GM18951 (cell line): ENCODE results near the gene PEX7.
"Not testable (repeated sequence)": the region's sequence is repeated elsewhere in the genome, so short reads cannot be mapped to it uniquely, and the experiment has no call there.

ENCODE experiments used
- POLR2A ChIP-seq: IDR thresholded peaks from 4 replicates; pipeline ENCODE4 v1.6.1; 2011; ENCODE audit warnings: mild to moderate bottlenecking; ENCODE audit not compliant: insufficient read length, insufficient read depth; ENCODE audit errors: extremely low read depth
- in situ Hi-C: fragments of 300-500 bp; cut with MboI; formaldehyde crosslinking; loops from one replicate; pipeline ENCODE4 v1.12.0; 2022; ENCODE audit warnings: low sequenced_read_pairs, mixed read lengths, inconsistent platforms; ENCODE audit not compliant: unreplicated experiment

The PEX7 gene

DNA sequence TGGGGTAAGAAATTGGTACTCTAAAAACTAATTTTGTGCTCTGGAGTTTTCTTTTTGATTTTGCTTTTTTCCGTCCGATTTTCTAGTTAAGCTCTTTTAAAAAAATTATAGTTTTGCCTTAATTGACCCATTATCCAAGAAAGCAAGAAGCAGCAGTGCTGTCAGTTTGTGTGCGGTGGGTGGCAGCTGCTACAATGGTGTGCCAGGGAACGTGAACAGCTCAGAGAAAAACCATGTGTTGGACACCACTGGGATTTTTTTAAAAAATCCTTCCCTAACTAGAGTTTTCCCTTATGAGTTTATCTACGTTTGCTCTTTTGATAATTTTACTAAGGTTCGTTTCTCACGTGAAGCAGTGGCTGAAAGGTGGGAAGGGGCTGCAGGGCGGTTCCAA lies 38.1 kb upstream of the PEX7 start:
- in situ Hi-C loops, result no loop called here
- no peak for TF ChIP-seq POLR2A

GRCh38 chr6:136784910-136785746 lies 37.3 kb upstream of the PEX7 start:
- in situ Hi-C loops, result no loop called here
- TF ChIP-seq POLR2A, result peak; percentile 19

GRCh38 chr6:136786658-136787057 lies 35.7 kb upstream of the PEX7 start:
- in situ Hi-C loops, result no loop called here
- no peak for TF ChIP-seq POLR2A

GRCh38 chr6:136787726-136788068 lies 34.7 kb upstream of the PEX7 start:
- TF ChIP-seq POLR2A, result no peak
- in situ Hi-C loops, result no loop called here

DNA sequence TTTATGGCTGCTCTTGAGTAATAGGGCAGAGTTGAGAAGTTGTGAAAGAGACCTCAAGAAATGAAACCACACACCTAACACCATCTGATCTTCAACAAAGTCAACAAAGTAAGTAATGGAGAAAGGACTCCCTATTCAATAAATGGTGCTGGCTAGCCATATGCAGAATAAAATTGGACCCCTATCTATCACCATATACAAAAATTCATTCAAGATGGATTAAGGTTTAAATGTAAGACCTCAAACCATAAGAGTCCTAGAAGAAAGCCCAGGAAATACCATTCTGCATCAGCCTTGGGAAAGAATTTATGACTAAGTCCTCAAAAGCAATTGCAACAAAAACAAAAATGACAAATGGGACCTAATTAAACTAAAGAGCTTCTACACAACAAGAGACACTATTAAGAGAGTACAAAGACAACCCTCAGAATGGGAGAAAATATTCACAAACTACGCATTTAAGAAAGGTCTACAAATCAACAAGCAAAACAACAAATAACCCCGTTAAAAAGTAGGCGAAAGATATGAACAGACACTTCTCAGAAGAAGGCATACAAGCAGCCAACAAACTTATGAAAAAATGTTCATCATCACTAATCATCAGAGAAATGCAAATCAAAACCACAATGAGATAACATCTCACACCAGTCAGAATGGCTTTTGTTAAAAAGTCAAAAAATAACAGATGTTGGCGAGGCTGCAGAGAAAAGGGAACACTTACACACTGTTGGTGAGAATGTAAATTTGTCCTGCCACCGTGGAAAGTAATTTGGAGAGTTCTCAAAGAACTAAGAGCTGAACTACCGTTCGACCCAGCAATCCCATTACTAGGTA lies 34.1 kb upstream of the PEX7 start:
- TF ChIP-seq POLR2A, result no peak

DNA sequence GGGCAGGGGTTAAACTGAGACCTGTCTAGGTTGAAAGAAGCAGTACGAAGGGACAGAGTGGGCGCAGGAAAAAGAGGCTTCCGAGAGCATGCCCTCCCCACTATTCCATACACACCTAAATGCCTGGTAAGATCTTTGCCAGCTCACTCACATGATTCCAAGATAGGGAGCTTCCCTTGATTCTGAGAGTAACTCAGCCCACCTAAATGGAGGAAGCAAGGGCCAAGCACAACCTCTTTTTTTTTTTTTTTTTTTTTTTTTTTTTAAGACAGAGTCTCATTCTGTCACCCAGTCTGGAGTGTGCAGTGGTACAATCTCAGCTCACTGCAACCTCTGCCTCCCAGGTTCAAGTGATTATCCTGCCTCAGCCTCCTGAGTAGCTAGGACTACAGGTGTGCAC lies 33.0 kb upstream of the PEX7 start:
- in situ Hi-C loops, result not testable (repeated sequence)

More for the DNA sequence above, 34.1 kb upstream of the PEX7 start:
- in situ Hi-C loops, result no loop called here

- in situ Hi-C loops, result loop anchor here (5.0 kb wide), 1 partner anchor 148 kb away; no protein-coding TSS in a partner anchor
- TF ChIP-seq POLR2A, result no peak
Observed at GRCh38 chr6:136790411-136791295, 31.7 kb upstream of the PEX7 start.

GRCh38 chr6:136791296-136792094 lies 30.9 kb upstream of the PEX7 start:
- peak; percentile 79 for TF ChIP-seq POLR2A
- in situ Hi-C loops, result loop anchor here (5.0 kb wide), 1 partner anchor 149 kb away; no protein-coding TSS in a partner anchor

GRCh38 chr6:136792095-136792409 lies 30.3 kb upstream of the PEX7 start:
- no peak for TF ChIP-seq POLR2A
- in situ Hi-C loops, result loop anchor here (5.0 kb wide), 1 partner anchor 150 kb away; no protein-coding TSS in a partner anchor

DNA sequence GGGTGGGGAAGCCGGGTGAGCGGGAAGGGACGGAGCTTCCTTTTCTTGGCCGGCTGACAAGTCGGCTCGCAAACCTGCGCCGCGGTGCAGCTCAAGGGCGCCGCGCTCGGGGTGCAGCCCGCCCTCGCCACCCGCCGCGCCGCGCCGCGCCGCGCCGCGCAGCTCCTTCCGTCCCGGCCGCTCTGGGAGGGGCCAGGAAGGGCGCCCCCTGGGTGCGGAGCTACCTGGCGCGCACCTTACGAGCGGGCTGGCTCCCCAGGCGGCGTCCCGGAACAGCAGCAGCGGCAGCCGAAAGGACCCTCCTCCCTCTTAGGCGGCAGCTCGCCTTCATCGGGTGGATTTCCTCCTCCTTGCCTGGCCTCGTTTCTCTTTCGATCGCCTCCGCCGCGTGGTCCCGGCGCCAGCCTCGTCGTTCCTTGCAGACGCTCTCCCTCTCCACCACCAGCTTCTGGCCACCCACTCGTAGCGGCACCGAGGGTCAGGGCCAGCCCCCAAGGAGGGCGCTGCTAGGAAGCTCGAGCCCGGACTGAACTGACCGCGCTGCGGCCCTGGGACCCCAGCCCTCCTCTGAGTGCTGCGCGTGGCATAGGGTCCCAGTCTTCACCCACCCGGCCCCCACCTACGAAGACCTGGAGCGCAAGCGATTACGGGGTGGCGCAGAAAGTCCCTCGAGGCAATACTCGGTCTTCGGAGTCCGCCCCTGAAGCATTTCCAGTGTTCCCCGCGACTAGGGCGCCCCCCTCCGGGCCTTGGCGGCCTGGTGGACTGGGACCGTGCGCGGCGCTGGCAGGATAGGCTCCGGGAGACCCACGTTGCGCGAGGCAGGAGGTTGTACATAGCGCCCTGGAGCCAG lies 29.8 kb upstream of the PEX7 start, which contains the start of gene MAP3K5:
MAP3K5 (minus strand) TSS at position 68 of the 853 bp plus-strand sequence. CDS start 320 bp downstream, outside the sequence.
- TF ChIP-seq POLR2A, result peak; percentile 51
- in situ Hi-C loops, result loop anchor here (5.0 kb wide), 1 partner anchor 150 kb away; no protein-coding TSS in a partner anchor

DNA sequence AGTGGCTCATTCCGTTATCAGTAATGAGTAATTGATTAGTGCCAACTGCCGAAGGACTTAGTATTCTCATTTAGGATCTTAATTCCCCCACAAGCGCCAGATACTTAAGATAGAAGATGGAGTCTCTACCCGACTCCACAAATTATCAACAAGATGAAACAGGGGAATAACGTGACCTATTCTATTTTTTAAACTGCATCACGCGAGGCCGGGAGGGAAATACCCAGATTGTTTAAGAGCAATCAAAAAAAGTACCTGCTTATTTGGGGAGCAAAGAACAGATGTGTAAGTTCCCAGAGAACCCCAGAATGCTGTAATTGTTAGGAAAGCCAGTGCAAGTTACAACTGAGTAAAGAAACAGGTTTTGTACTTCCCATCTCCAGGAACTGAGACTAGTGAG lies 29.0 kb upstream of the PEX7 start:
- in situ Hi-C loops, result loop anchor here (5.0 kb wide), 1 partner anchor 151 kb away; no protein-coding TSS in a partner anchor
- TF ChIP-seq POLR2A, result no peak

DNA sequence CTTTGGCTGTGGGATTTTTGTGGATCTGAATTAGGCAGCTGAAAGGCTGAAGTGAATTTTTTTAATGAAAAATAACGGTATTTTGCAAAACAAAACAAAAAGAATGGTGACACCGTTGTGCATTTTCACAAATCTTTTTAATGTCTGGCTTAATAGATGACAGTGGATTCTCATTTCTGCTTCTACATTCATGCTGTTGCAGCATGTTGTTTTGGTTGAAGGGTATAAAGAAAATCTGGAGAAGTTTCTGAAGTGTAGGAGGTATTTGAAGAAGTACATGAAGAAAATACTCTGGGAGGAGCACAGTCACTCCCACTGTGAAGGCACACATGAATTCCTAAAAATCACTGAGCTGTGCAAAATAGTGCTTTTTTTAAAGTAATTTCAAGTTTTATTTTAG lies 27.0 kb upstream of the PEX7 start:
- no peak for TF ChIP-seq POLR2A
- in situ Hi-C loops, result no loop called here
